Stimulated activated CD4-positive, alpha-beta T cell treated with anti-CD3 and anti-CD28 coated beads, Interleukin-1b, Interleukin-23, amount 100 ng/mL, for 48 hours (primary cell): ENCODE data around the gene CAMK1.
"Not testable (repeated sequence)": the region's sequence is repeated elsewhere in the genome, so short reads cannot be mapped to it uniquely, and the experiment has no call there.

Experiments
- DNase-seq: peaks from one replicate; pipeline ENCODE4 v3.0.0-alpha.2; 2020

Gene CAMK1

GRCh38 chr3:9792405-9793160, 22.8 kb upstream of the CAMK1 start, which contains the start of the genes ARPC4 and TADA3:
Gene ARPC4 (plus strand): TSS chr3:9793082. CDS start chr3:9793122, 40 bp downstream.
Gene TADA3 (minus strand): TSS chr3:9792473. CDS start chr3:9791466, 1,007 bp downstream.
- peak; percentile 89 for DNase-seq

GRCh38 chr3:9791790-9792404, 22.1 kb upstream of the CAMK1 start:
- DNase-seq: no peak

- no peak for DNase-seq
These were observed 21.4 kb upstream of the CAMK1 start for GRCh38 chr3:9791127-9791526.

- DNase-seq: peak; percentile 54
These were observed 18.0 kb upstream of the CAMK1 start for GRCh38 chr3:9787714-9788113.

- no peak for DNase-seq
These were observed 17.3 kb upstream of the CAMK1 start for GRCh38 chr3:9786825-9787669.

- no peak for DNase-seq
These were observed 16.5 kb upstream of the CAMK1 start for GRCh38 chr3:9786209-9786739.

GRCh38 chr3:9785602-9786001, 15.9 kb upstream of the CAMK1 start:
- DNase-seq: no peak

GRCh38 chr3:9784965-9785364, 15.2 kb upstream of the CAMK1 start:
- no peak for DNase-seq

GRCh38 chr3:9783954-9784353, 14.2 kb upstream of the CAMK1 start:
- DNase-seq: no peak

- no peak for DNase-seq
These were observed 13.0 kb upstream of the CAMK1 start for GRCh38 chr3:9782770-9783169.

- no peak for DNase-seq
These were observed 12.3 kb upstream of the CAMK1 start for GRCh38 chr3:9781978-9782603.

- no peak for DNase-seq
These were observed 11.8 kb upstream of the CAMK1 start for GRCh38 chr3:9781551-9781950.

- no peak for DNase-seq
These were observed 11.2 kb upstream of the CAMK1 start for GRCh38 chr3:9780910-9781309.

- no peak for DNase-seq
These were observed 10.7 kb upstream of the CAMK1 start for GRCh38 chr3:9780458-9780812.

GRCh38 chr3:9779721-9780457, 10.1 kb upstream of the CAMK1 start:
- peak; percentile 35 for DNase-seq

- no peak for DNase-seq
These were observed 9.4 kb upstream of the CAMK1 start for GRCh38 chr3:9779075-9779593.

- DNase-seq: peak; percentile 85
These were observed 8.7 kb upstream of the CAMK1 start for GRCh38 chr3:9778143-9779074.

GRCh38 chr3:9777694-9778021, 7.9 kb upstream of the CAMK1 start:
- no peak for DNase-seq

GRCh38 chr3:9776896-9777693, 7.3 kb upstream of the CAMK1 start:
- no peak for DNase-seq

GRCh38 chr3:9771007-9771406, 1.3 kb upstream of the CAMK1 start:
- not testable (repeated sequence) for DNase-seq
